ENCODE data around the gene COPG1.

COPG1 gene

GRCh38 chr3:129323651-129324294, 74.4 kb downstream of the COPG1 start:
- no peak; the same call in 2 of the 3 replicates for ATAC-seq

GRCh38 chr3:129324855-129325254, 75.4 kb downstream of the COPG1 start:
- ATAC-seq: no peak
- TF ChIP-seq ZFP3 (CRISPR knock-in tag; IDR thresholded peaks at IDR 0.05): no peak
- no peak for TF ChIP-seq TCF4 (CRISPR knock-in tag; IDR thresholded peaks at IDR 0.05; ENCODE audit: borderline replicate concordance)
- no peak for TF ChIP-seq PATZ1 (CRISPR knock-in tag; IDR thresholded peaks at IDR 0.05; ENCODE audit: borderline replicate concordance)
- TF ChIP-seq, protein P1, sequence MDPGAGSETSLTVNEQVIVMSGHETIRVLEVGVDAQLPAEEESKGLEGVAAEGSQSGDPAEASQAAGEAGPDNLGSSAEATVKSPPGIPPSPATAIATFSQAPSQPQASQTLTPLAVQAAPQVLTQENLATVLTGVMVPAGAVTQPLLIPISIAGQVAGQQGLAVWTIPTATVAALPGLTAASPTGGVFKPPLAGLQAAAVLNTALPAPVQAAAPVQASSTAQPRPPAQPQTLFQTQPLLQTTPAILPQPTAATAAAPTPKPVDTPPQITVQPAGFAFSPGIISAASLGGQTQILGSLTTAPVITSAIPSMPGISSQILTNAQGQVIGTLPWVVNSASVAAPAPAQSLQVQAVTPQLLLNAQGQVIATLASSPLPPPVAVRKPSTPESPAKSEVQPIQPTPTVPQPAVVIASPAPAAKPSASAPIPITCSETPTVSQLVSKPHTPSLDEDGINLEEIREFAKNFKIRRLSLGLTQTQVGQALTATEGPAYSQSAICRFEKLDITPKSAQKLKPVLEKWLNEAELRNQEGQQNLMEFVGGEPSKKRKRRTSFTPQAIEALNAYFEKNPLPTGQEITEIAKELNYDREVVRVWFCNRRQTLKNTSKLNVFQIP (CRISPR knock-in tag; IDR thresholded peaks at IDR 0.05; ENCODE audit: borderline replicate concordance, low read depth): no peak

More at GRCh38 chr3:129323651-129324294, 74.4 kb downstream of the COPG1 start:
- no peak for TF ChIP-seq ZFP3 (CRISPR knock-in tag; IDR thresholded peaks at IDR 0.05)

DNA sequence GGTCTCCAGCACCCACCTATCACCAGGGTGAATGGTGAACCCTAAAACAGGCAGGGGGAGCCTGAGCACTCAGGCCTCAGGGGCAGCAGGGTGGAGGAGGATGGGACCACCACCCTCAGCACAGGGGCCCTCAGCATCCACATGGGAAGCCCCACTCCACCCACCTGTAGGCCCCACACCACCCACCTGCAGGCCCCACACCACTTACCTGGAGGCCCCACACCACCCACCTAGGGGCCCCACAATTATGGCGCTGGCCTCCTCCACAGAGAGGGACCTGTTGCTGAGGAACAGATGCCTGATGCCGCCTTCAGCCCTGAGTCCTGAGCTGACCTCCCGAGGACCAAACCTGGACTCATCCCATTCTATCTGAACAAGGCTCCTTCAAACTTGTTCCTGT, 76.0 kb downstream of the COPG1 start:
- TF ChIP-seq ZNF70 (CRISPR knock-in tag; IDR thresholded peaks at IDR 0.05): no peak
- no peak for ATAC-seq

- ATAC-seq: no peak
- TF ChIP-seq BACH2 (CRISPR knock-in tag; IDR thresholded peaks at IDR 0.05; ENCODE audit: borderline replicate concordance): no peak
- no peak for TF ChIP-seq OSR1 (CRISPR knock-in tag; IDR thresholded peaks at IDR 0.05)
- TF ChIP-seq ESRRG (CRISPR knock-in tag; IDR thresholded peaks at IDR 0.05): no peak
- no peak for TF ChIP-seq ARNTL (CRISPR knock-in tag; IDR thresholded peaks at IDR 0.05; ENCODE audit: borderline replicate concordance, low read depth)
- no peak for TF ChIP-seq ZC3H10 (CRISPR knock-in tag; IDR thresholded peaks at IDR 0.05)
- TF ChIP-seq TOX (CRISPR knock-in tag; IDR thresholded peaks at IDR 0.05; ENCODE audit: borderline replicate concordance): no peak
- TF ChIP-seq ZNF70 (CRISPR knock-in tag; IDR thresholded peaks at IDR 0.05): no peak
- no peak for TF ChIP-seq GLIS3 (CRISPR knock-in tag; IDR thresholded peaks at IDR 0.05)
These were observed 76.7 kb downstream of the COPG1 start for GRCh38 chr3:129326138-129326537.

GRCh38 chr3:129326595-129326994, 77.2 kb downstream of the COPG1 start:
- no peak for ATAC-seq
- TF ChIP-seq GLIS3 (CRISPR knock-in tag; IDR thresholded peaks at IDR 0.05) (no peak), ZNF565 (CRISPR knock-in tag; conservative IDR thresholded peaks at IDR 0.05; ENCODE audit: low read depth) (no peak), SNAI2 (CRISPR knock-in tag; IDR thresholded peaks at IDR 0.05) (no peak), ZFP3 (CRISPR knock-in tag; IDR thresholded peaks at IDR 0.05) (no peak), CREB5 (CRISPR knock-in tag; IDR thresholded peaks at IDR 0.05; ENCODE audit: low read depth) (no peak), TCF4 (CRISPR knock-in tag; IDR thresholded peaks at IDR 0.05; ENCODE audit: borderline replicate concordance) (no peak), CSDC2 (CRISPR knock-in tag; IDR thresholded peaks at IDR 0.05) (no peak)

All from SK-N-SH treated with all-trans-retinoic acid at 6 μM for 48 hours (cell line).